ENCODE results near the gene PNPLA7. TPM values are rescaled to one million over a fixed set of nuclear protein-coding genes. Genes with fewer than 3 reads are reported as not detected.

PNPLA7 gene
- total and polyA plus RNA-seq, 2 of the 4 experiments (the other 2 are of a cell fraction): under 0.01 to 0.89 TPM

GRCh38 chr9:137458194-137459151, 91.7 kb downstream of the PNPLA7 start:
- 3% methylated on average over 29 of the region's 88 CpGs; no CpG with 5 or more reads in 1 of the 2 experiments for WGBS, 2 experiments (ENCODE audit: extremely low coverage in 2 of 2, insufficient read length in 1 of 2)

More at GRCh38 chr9:137458194-137459151, 91.7 kb downstream of the PNPLA7 start:
- Histone ChIP-seq H3K14ac (replicated peaks; ENCODE audit: low read depth, low read length) (0 out of 2 replicates have a peak overlapping the region, but pooled peaks have one; percentile 32), H2AK9ac (replicated peaks; ENCODE audit: low read depth, low read length, poor library complexity) (peak overlapping the region; percentile 93), H2AK5ac (ENCODE audit: low read depth, low read length) (peak overlapping the region; percentile 67), H3K4ac (ENCODE audit: low read depth, low read length) (peak overlapping the region; percentile 47), H4K8ac (ENCODE audit: low read depth in 2 of 2, low read length in 2 of 2) (no peak overlapping the region; a peak in 1 of 4 replicates), H2AFZ (replicated peaks; ENCODE audit: low read length, poor library complexity) (peak overlapping the region; percentile 88), H3K56ac (ENCODE audit: extremely low read depth, insufficient read depth, low read length) (no peak overlapping the region), H3K18ac (ENCODE audit: low read depth, low read length) (no peak overlapping the region), H3K4me3 (ENCODE audit: insufficient read depth, low read depth, low read length) (peak overlapping the region; percentile 82), H3K79me1 (ENCODE audit: low read depth in 1 of 2, low read length in 2 of 2) (peaks cover 6 to 42% of the 10 kb centered on the region in 2 experiments; a peak in 3 of 4 replicates), H2BK5ac (ENCODE audit: low read depth, low read length, poor library complexity, severe bottlenecking) (peak overlapping the region; percentile 41), H3K9ac (ENCODE audit: low read depth, low read length) (peak overlapping the region; percentile 68), H3K27ac (ENCODE audit: insufficient read depth, low read length) (peak overlapping the region; percentile 73), H3K4me2 (ENCODE audit: low read depth, low read length) (peak overlapping the region; percentile 74), H4K20me1 (ENCODE audit: insufficient read depth, low read length) (peaks cover 37% of the 10 kb centered on the region), H2BK15ac (ENCODE audit: low read depth, low read length) (no peak overlapping the region), H3K4me1 (ENCODE audit: control insufficient read depth, insufficient read depth, low read length) (peaks cover 24% of the 10 kb centered on the region), H3K23ac (ENCODE audit: low read depth, low read length) (peak overlapping the region; percentile 16; the same call in 1 of the 2 replicates), H2BK20ac (ENCODE audit: low read depth, low read length) (no peak overlapping the region), H4K5ac (ENCODE audit: low read depth, low read length) (no peak overlapping the region), H3K9me1 (ENCODE audit: insufficient read depth, low read length) (no peaks in the 10 kb centered on the region), H3K9me3 (ENCODE audit: control insufficient read depth, insufficient read depth, low read length) (no peaks in the 10 kb centered on the region), H3K36me3 (ENCODE audit: control insufficient read depth, insufficient read depth, low read length) (peaks cover 23% of the 10 kb centered on the region), H2BK120ac (ENCODE audit: low read depth, low read length) (no peak overlapping the region), H3K27me3 (ENCODE audit: control insufficient read depth, insufficient read depth, low read length) (no peaks in the 10 kb centered on the region), H4K91ac (ENCODE audit: insufficient read depth, low read depth, low read length) (peak overlapping the region; percentile 26; the same call in 1 of the 2 replicates)
- peak; percentile 59 for ATAC-seq (ENCODE audit: low read depth)
- no TSS peak for BruUV-seq (replicated peaks)
- TF ChIP-seq MAZ (IDR thresholded peaks at IDR 0.05; ENCODE audit: borderline replicate concordance, low read depth, low read length) (no peak), RFX5 (IDR thresholded peaks at IDR 0.05; ENCODE audit: low read depth, low read length) (no peak), NFE2L2 (IDR thresholded peaks at IDR 0.05; ENCODE audit: low read depth, low read length) (no peak), POLR2A (IDR thresholded peaks at IDR 0.05; ENCODE audit: low read depth, low read length) (no peak), MAFK (IDR thresholded peaks at IDR 0.05; ENCODE audit: low read depth, low read length) (no peak), FOS (IDR thresholded peaks at IDR 0.05; ENCODE audit: low read depth, low read length) (no peak), SMC3 (IDR thresholded peaks at IDR 0.05; ENCODE audit: low read depth, low read length) (no peak), BHLHE40 (IDR thresholded peaks at IDR 0.05; ENCODE audit: low read depth, low read length) (no peak)
- dilution Hi-C loops (cut with HindIII; ENCODE audit: low sequenced_read_pairs, unreplicated experiment) (no loop called here), in situ Hi-C loops (cut with MboI; ENCODE audit: low sequenced_read_pairs) (no loop called here), intact Hi-C loops (cut with micrococcal nuclease) (no loop called here)
- POLR2A ChIA-PET (ENCODE audit: unreplicated experiment): no interaction called here
- no peak for DNase-seq
- CTCF ChIA-PET: no interaction called here

Measured in IMR-90 (cell line).